ENCODE results near the gene FAM199X.

FAM199X gene

DNA sequence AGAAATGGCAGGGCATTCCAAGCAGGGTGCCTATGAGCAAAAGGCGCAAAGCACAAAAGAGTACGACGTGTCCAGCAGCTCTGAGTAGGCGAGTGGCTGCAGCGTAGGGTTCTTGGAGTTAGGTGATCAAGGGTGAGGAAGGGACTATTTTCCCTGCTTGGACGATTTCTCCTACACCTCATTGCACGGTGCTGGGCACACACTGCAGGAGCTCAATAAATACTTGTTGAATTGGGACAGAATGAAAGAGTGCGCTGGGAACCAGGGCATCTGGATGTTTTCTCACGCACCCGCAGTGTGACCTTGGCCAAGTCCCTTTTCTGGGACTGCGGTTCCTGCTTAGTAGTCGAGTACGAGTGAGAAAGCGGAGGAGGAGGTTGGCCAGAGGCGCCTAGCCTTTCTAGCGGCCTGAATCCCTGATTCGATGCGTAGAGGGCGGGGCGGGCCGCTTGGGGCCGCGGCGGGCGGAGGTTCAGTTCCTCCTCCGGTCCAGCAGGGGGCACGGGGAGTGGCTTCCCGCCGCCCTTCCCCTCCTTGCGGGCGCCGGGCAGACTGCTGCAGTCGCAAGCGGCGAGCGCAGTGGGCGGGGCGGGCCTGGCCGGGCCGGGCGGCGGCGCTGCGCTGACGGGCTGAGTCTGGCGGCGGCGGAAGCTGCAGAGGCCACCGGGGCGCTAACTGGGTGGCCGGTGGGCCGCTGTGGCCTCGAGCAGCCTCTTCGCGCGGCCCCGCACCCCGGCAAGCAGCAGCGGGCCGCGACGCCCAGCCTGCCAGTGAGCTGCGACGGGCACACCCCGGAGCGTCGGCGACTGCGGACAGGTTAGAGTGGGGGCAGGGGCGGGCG lies at the start of gene FAM199X:
Gene FAM199X (plus strand): TSS at position 560 of the 841 bp plus-strand sequence. CDS start 333 bp downstream, outside the sequence.
- DNase-seq, result peak; percentile 90

DNA sequence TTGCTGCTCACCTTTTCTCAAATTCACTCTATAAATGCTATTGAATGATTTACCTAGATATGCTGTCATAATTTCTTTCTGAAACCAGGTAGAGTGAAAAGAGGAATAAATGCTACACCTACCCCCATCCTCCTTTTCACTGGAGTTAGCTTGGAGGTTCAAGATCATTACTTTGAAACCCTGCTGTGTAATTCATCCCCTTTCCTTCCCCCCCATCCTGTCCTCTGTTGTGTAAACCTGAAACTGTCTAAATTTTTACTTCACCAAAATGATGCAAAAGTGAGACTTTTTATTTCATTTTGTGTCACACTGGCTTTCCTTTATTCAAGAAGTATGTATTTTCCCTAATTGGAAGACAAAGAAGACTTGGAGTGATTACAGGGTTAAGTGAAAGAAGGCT lies 48.5 kb upstream of the FAM199X start:
- DNase-seq, result no peak

DNA sequence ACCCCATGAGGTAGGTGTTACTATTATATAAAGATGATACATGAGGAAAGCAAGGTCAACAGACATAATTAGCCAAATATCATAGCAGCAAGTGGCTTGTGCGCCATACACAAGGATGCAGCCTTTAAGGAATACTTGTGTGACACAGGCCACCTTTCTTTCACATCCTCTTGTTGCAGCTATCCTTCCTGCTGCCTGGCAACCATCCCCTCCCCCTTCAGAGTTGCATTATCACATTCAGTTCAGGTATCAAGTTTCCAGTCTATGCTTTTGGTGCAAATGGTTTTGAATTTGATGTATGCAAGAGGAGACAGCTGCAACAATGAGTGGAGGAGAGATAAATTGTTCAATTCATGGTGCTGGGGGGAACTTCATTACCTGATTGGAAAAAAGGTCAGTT lies 47.5 kb upstream of the FAM199X start:
- peak; percentile 22 for DNase-seq

DNA sequence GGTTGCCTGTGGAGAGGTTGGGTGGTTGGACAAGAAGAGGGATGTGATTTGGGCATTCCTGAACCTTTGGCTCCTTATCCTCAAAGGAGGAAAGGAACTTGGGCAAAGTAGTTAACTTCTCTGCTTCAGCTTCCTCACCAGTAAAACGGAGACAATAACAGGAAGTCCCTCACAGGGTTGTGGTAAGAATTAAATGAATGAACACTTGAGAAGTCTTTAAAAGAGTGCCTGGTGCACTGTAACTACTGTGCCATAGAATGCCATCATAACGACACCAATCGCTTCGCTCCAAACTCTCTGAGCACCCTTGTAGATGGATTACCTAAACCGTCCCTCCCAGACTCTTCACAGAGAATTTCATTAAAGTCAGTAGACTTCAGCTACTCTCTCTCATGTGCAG lies 43.4 kb upstream of the FAM199X start:
- no peak for DNase-seq

DNA sequence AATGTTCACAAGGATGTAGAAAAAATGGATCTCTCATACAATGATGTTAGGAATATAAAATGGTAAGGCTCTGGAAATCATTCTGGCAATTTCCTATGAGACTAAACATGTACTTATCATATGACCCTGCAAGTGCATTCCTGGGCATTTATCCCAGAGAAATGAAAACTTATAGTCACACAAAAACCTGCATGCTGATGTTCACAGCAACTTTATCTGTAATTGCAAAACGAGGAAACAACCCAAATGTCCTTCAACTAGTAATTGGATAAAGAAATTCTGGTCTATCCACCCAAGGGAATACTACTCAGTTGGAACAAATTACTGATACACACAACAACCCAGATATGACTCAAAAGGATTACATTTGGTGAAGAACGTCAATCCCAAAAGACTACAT lies 39.4 kb upstream of the FAM199X start:
- DNase-seq, result no peak

DNA sequence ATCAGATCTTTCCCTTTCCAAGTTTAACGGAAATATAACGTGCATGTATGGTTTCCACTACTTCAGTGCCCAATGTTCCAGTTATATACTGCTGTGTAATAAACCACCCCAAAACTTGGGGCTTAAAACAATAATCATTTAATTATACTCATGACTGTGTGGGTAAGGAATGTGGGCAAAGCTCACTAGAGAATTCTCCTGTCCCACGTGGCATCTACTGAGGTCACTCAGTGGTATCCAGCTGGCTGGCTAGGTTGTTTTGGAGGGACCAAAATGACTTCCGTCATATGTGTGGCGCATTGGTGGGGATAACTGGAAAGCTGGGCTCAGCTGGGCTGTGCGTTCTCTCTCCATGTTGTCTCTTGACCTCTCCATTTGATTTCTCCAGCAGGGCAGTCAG lies 35.4 kb upstream of the FAM199X start:
- no peak for DNase-seq

DNA sequence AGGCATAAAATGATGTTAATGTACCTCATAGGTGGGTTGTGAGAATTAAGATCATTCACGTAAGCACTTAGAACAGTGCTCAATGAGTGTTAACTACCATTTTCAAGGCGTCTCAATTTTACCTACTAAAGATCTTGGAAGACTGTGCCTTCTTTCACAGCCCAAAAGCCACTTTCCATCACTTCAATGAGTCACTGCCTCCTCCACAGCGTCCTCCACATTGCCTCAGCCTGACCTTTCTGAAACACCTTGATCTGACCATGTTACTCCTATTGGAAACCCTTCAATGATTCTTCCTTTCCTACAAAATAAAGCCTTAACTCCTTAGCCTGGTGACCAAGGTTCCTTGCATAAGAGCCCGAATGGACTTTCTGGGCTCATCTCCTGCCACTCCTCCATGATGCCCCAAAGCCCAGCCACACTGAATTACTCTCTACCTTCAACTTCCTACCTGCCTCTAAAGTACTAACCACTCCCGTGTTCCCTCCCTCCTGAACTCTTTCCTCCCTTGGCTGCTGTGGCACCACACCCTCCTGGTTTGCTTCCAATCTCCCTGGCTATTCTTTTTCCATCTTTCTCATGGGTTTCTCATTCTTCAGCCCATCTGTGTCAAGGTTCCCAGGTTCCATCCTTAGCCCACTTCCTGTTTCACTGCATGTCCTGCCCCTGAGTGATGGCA lies 31.5 kb upstream of the FAM199X start:
- no peak for DNase-seq

DNA sequence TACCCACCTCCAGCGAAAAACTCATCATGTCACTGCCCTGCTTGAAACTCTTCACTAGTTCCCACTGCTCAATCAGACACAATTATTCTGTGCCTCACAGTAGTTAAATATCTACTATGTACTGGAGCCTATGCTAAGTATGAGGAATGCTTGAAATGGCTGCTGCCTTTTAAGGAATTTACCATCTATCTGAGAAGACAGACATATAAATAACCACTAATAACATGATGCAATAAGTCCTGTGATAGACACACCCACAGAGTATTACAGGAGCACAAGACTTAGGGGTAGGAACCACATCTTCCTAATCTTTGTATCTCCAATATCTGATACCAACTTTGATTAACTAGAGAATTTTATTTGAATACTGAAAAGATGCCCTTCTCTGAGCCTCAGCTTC lies 30.6 kb upstream of the FAM199X start:
- no peak for DNase-seq

DNA sequence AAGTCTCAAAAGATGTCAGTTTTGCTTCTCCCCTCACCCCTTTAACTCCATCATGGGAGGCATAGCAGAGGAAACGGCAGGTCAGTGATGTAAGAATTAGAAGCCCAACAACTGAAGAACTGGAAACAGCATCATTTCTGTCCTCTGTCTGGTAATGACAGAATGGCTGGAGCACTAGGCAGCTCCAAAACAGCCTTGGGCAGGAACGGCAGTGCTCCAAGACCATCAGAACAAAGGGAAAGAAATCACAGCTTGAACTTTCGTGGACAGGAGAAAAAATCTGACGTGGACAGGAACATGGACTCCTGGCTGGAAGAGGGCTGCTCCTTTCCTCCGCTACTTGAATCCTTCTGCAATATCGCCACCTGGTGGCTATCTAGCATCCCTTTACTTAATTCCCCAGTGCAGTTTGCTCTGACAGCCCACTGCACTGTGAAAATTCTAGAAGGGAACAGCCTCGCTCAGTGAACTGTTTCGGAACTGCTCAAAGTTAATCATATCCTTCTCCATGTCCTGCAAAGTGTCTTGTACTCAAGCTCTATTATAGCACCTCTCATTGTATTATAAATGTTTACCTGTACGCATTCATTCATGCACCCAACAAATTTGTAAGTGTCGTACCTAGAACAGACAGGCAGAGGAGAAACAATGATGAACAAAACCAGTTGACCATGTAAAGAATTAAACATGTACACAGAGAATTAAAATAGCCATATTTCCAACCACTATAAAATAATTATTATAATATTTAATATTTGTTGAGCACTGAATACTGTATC lies 29.8 kb upstream of the FAM199X start:
- peak; percentile 52 for DNase-seq

DNA sequence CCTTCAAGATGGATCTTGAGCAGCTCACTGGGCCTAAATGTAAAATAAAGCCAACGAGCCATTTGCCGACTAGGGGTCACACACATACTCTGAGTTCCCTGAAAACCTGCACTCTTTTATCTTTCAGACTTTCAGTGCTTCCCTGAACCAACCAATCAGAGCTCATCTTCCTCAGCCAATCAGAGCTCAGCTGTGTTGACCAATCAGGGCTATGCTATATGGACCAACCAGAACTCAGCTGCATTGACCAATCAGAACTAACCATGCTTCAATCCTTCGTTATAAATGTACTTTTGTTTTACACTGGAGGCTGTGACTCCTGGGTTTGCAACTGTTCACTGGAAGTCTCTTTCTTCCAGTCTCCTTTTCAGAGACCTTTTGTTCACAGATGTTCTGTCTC lies 28.8 kb upstream of the FAM199X start:
- no peak for DNase-seq

DNA sequence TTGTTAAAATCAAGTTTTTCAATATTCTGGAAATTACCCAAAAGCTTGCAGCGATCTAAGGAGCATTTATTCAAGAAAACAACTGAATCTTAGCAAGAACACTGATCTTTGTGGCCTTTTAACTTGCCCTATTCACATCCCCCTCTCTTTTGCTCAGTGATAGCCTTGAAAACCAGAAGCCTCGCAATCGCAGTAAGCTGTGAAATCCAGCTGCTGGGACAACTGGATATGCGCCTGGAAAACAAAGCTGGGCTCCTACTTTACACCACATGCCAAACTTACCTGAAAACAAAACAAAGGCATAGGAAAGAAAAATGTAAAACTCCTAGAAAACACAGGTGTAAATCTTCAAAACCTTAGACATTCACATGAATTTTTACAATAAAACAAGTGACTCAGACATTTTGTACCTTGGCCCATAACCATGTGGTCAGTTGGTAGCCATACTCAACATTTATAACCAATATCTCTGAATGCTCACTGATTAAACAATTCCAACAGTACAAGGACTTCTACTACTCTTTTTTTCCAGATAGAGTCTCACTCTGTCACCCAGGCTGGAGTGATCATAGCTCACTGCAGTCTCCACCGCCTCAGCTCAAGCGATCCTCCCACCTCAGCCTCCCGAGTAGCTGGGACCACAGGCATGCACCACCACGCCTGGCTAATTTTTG lies 25.0 kb upstream of the FAM199X start:
- no peak for DNase-seq

DNA sequence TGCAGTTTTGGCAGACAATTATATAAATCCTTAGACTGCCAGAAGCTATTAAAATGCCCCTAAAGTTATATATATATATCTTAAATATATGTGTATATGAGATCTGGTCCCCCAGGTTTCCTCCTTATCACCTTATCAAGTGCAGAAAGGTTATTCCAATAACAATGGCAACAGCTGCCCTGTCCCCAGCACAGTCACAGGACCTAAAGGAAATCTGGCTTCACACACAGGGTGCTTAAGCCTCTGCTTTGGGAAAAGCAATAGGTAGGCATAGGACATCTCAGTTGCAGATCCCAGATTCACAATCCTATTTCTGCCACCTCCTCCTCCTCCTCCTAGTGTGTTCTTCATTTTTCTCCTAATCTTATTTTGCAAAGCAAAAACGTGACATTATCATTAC lies 15.2 kb upstream of the FAM199X start:
- no peak for DNase-seq

DNA sequence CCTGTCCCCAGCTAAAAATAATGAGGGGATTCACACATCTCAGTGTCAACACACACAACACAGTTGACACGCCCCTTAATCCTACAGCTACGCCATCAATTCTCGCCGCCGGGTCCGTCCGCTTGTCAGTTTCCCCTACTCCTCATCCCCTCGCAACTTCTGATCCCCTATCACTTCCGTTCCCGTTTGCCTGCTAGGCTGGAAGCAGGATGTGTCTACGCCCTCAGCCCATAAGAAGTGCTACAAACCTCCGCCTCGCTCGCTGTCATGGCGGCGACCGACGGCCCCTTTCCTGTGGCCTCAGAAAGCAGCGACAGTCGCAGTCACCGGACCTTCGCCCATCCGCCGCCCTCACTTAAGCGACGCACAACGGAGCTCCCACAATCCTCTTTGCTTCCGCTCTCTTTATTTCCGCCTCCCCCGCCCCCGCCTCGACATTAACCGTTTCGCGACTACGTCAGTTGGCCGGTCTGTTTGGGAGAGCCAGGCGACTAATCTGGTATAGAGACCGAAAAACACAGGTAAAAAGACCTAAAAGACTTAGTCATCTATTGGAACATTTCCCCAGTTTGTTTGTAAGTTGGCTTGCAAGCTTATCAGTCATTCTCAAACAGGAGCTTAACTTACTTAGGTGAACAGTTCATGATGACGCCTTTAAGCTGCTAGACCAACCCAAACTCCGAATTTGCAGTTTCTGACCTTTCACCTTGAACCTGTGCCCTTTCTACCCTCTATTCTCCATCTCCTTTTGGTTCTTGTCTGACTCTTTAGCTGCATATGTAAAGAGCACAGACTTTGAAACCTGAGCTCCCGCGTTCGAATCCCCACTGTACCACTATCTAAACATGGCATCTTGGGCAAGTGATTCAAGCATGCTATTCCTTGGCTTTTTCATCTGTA lies 9.4 kb upstream of the FAM199X start, which contains the start of gene SLC25A53:
Gene SLC25A53 (minus strand): TSS at position 380 of the 900 bp plus-strand sequence. CDS start 51,752 bp downstream, outside the sequence.
- peak; percentile 85 for DNase-seq

DNA sequence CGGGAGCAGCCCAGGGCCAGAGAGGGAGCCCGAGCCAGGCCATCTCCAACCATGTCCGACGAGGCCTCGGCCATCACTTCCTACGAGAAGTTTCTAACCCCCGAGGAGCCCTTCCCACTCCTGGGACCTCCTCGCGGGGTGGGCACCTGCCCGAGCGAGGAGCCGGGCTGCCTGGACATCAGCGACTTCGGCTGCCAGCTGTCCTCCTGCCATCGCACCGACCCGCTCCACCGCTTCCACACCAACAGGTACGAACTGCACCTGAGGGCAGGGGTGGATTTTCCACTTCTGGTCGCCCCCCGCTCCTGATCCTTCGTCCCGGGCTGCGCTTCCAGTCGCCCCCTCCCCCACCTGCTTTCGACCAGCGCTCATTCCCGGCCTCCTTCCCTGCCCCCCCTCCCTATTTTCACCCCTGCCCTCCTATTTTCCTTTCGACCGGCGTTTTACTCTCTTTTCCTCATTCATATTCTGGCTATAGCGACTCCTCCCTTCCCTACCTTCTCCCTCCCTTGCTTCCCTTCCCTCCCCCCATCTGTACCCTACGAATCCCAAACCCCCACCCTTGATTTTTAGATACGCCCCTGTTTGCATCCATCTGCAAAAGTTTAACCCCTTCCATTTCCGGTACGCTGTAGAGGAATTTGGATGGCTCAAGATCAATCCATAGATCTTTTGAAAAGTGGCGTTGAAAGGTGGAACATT lies 633 bp downstream of the FAM199X start:
- DNase-seq, result no peak

DNA sequence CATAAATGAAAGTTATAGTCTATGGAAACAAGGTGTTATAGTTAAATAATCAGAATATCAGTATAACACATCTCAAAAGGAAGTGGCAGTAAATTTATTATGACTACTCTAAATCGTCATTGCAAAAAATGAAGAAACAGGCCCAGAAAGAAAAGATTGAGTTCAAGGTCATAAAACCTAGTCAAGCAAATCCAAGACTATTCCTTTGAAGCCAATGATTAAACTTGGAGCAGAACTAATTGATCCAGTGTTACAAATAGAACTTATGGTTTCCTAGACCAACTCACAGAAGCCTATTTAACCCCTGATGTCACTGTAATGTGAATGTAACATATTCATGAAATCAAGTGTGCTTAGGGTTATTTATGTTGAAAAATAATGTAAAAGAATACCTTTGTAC lies 1.9 kb downstream of the FAM199X start:
- DNase-seq, result no peak

DNA sequence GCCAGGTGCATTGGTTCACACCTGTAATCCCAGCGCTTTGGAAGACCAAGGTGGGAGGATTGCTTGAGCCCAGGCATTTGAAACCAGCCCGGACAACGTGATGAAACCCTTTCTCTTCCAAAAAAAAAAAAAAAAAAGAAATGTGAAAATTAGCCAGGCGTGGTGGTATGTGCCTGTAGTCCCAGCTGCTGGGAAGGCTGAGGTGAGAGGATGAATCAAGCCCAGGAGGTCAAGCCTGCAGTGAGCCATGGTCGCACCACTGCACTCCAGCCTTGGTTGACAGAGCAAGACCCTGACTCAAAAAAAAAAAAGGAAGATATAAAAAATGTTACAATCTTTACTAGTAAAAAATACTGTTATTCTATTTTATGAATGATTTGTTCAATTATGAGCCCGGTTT lies 5.9 kb downstream of the FAM199X start:
- DNase-seq, result no peak

DNA sequence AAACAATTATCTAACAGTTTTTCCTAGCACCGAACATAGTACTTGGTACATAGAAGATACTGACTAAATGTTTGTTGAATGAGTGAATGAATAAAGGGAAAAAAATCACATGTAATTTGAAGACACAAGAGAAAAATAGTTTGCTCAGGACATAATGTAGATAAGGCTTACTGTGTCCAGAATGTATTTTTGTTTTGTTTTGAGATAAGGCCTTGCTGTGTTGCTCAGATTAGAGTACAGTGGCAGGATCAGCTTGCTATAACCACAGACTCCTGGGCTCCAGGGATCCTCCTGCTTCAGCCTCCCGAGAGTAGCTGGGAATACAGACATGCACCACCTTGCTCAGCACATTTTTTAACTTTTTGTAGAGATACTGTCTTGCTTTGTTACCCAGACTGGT lies 6.5 kb downstream of the FAM199X start:
- no peak for DNase-seq

DNA sequence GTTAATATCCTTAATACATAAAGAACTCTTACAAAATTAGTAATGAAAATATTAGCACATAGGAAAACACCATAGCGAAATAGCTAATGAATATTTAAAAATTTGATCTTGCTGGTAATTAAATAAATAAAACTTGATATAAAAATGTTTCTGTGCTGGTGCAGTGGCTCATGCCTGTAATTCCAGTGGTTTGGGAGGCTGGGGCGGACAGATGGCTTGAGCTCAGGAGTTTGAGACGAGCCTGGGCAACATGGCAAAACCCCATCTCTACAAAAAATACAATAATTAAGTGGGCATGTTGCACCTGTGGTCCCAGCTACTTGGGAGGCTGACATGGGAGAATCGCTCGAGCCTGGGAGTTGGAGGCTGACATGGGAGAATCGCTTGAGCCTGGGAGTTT lies 7.6 kb downstream of the FAM199X start:
- no peak for DNase-seq

DNA sequence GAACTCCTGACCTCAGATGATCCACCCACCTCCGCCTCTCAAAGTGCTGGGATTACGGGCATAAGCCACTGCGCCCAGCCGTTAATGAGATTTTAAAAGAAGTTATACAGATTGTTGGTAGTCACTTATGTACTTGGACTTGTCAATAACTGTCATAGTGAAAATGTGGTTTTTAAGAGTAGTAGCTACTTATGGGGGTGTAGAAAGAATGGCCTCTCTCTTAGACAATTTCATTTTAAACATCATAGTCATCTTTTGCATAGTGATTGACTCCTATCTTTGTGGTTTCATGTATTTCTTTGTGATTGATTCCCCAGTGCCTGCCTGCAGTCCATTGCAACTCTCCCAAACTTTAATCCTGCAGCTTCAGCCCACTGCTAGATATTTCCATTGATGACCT lies 17.4 kb downstream of the FAM199X start:
- no peak for DNase-seq

DNA sequence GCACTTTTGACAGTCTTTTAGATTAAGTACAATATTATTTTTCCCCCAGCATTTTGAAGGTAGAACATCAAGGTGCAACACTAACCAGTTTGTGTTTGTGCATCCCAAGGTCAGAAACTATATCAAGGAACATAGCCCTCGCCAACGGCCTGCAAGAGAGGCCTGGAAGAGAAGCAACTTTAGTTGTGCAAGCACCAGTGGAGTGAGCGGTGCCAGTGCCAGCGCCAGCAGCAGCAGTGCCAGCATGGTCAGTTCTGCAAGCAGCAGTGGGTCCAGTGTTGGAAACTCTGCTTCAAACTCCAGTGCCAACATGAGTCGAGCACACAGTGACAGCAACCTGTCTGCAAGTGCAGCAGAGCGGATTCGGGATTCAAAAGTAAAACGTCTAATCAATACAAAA lies 21.7 kb downstream of the FAM199X start:
- no peak for DNase-seq

DNA sequence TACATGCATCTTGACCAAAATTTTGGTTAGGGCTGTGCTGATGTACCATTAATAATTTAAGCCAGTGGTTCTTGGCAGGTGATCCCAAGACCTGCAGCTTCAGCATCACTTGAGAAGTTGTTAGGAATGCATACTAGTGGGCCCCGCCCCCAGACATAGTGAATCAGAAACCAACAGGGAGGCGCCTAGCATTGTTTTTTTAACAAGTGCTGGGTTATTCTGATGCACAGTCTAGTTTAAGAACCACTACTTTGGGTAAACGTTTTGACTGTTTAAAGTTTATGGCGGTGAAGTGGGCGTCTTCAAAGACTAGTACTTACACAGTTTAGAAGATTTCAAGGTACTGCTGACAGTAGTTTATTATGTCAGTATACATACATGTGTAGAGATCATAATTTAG lies 23.6 kb downstream of the FAM199X start:
- DNase-seq, result no peak

All from NCI-H510A treated with DMSO at 0.1 percent for 48 hours (cell line).